Heart left ventricle (tissue), 13 donors: ENCODE data around the gene CCNJ.
A peak's percentile ranks its signal among the peaks of the same experiment; 100 is the strongest.

ENCODE experiments used
- POLR2A ChIP-seq, 2 donors: fragments of 450-650 bp; IDR thresholded peaks; one replicate each; pipeline ENCODE4 v1.6.1; 2017; ENCODE audit warnings: antibody characterized with exemption in 2 of 2, mild to moderate bottlenecking in 2 of 2, moderate library complexity in 2 of 2
- TF ChIP-seq, protein P1 (sequence below), 12 donors: fragments of 200-600 bp; sonication (generic) in 4 of 12; IDR thresholded peaks; one replicate each; pipeline versions ENCODE4 v1.5.0 to v1.8.0; 2018 to 2022; ENCODE audit warnings: antibody characterized with exemption in 12 of 12, mild to moderate bottlenecking in 5 of 12
- donor health status: ischemic (EF 13 %, LVEDD 7.1; RV severe dilation, severe dysfunction).
- donor health status: DM: no; HTN: yes; CAD: no.
- donor health status: DM: no; HTN: no; CAD: no.
- donor health status: ischemic (EF 25% LVEDD 6.9; RV normal size, moderate dysfunction).
- donor health status: ischemic (EF 25% LVEDD 5.7; RV mildly dilated, moderate dysfunction).
- donor health status: ischemic (EF 35%, LVEDD 5.7; RV mildly dilated, moderate dysfunction).
- donor health status: nonischemic (EF 11% LVEDD 7.7; RV severe dilation, severe dysfunction).
- donor health status: DM: yes; HTN: yes; CAD: no.
- donor health status: PGD.
- donor health status: ischemic (EF 29% LVEDD 5.4; RV normal size, mild dysfunction).
- donor health status: nonischemic (EF 23%, LVEDD 6.1; RV moderate dilation, normal function).

DNA sequence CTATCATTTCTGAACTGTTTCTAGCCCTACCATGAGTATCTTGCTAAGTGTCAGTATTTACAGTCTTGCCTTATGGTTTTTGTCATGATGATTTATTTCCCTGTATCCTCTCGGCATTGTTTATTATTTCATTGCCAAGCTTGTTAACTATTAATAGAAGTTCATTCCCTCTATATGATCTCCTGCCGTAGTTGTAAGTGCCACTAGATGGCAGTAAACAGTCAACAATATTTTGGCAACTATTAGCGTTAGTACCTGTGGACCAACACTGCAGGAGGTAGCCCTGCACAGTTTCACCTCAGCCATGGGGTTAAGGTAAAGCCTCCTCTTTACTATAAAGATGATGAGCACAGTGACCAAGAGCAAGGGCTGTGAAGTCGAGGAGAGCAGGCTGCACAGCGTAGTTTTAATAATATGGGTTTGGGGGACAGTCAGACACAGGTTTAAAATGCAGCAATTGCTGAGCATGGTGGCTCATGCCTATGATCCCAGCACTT, 26.1 kb upstream of the CCNJ start:
- TF ChIP-seq, protein P1, sequence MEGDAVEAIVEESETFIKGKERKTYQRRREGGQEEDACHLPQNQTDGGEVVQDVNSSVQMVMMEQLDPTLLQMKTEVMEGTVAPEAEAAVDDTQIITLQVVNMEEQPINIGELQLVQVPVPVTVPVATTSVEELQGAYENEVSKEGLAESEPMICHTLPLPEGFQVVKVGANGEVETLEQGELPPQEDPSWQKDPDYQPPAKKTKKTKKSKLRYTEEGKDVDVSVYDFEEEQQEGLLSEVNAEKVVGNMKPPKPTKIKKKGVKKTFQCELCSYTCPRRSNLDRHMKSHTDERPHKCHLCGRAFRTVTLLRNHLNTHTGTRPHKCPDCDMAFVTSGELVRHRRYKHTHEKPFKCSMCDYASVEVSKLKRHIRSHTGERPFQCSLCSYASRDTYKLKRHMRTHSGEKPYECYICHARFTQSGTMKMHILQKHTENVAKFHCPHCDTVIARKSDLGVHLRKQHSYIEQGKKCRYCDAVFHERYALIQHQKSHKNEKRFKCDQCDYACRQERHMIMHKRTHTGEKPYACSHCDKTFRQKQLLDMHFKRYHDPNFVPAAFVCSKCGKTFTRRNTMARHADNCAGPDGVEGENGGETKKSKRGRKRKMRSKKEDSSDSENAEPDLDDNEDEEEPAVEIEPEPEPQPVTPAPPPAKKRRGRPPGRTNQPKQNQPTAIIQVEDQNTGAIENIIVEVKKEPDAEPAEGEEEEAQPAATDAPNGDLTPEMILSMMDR (IDR thresholded peaks at IDR 0.05), result peak; percentile 58 to 84 (median 74)
- TF ChIP-seq POLR2A (IDR thresholded peaks at IDR 0.05), result no peak
